Measurements from ENCODE around the gene GALM. TPM values are rescaled to one million over a fixed set of nuclear protein-coding genes. Genes with fewer than 3 reads are reported as not detected.
"Not testable (repeated sequence)": the region's sequence is repeated elsewhere in the genome, so short reads cannot be mapped to it uniquely, and the experiment has no call there.

The GALM gene
- total RNA-seq, 2 experiments from 2014 or later = 56.0 to 57.8 TPM

- H3K4me1 Mint-ChIP-seq = peaks cover 44% of the 10 kb centered on the region
- no peak for ATAC-seq
- H3K4me3 Mint-ChIP-seq = no peak overlapping the region
- peaks cover 4% of the 10 kb centered on the region for H3K36me3 Mint-ChIP-seq (ENCODE audit: low read depth)
- CTCF ChIA-PET = no interaction called here
- DNase-seq = no peak
- H3K9me3 Mint-ChIP-seq (ENCODE audit: low read depth) = no peaks in the 10 kb centered on the region
- no peak overlapping the region for H3K27ac Mint-ChIP-seq
- no peaks in the 10 kb centered on the region for H3K27me3 Mint-ChIP-seq
- intact Hi-C loops (cut with DNase I, micrococcal nuclease) = loop anchor here in 1 of 2 experiments (10.0 kb wide), 1 partner anchor 463 kb away; the partner anchor contains the start of gene SOS1
- POLR2A ChIA-PET = no interaction called here
These were observed 4.6 kb upstream of the GALM start for GRCh38 chr2:38661306-38661705.

GRCh38 chr2:38666556-38666910, 619 bp downstream of the GALM start:
- DNase-seq (peak; percentile 33), ATAC-seq (peak; percentile 16)
- H3K4me3 Mint-ChIP-seq = peak overlapping the region; percentile 89
- H3K27me3 Mint-ChIP-seq = no peaks in the 10 kb centered on the region
- intact Hi-C loops (cut with DNase I, micrococcal nuclease) = loop anchor here (2.0 to 10.0 kb wide), 6 partner anchors 16 to 462 kb away; partner anchors contain the start of genes ATL2 (in 1 of the 2) and SOS1 (in 1 of the 2)
- H3K4me1 Mint-ChIP-seq = peaks cover 72% of the 10 kb centered on the region
- H3K9me3 Mint-ChIP-seq (ENCODE audit: low read depth) = no peaks in the 10 kb centered on the region
- ChIA-PET POLR2A (interaction anchor here (0.6 to 2.5 kb wide), 10 partner anchors 14 to 85 kb away, joined by 3 to 34 read pairs (median 4); partner anchors contain the start of genes HNRNPLL and SRSF7), CTCF (interaction anchor here (0.7 to 4.1 kb wide), 17 partner anchors 14 to 115 kb away, joined by 3 to 29 read pairs (median 4); partner anchors contain the start of gene HNRNPLL)
- H3K27ac Mint-ChIP-seq = peak overlapping the region; percentile 99
- H3K36me3 Mint-ChIP-seq (ENCODE audit: low read depth) = peaks cover 28% of the 10 kb centered on the region

- peak overlapping the region; percentile 89 for H3K4me3 Mint-ChIP-seq
- ATAC-seq (no peak), DNase-seq (no peak)
- POLR2A ChIA-PET = interaction anchor here (0.5 to 2.5 kb wide), 4 partner anchors 15 to 112 kb away, joined by 3 to 34 read pairs (median 4); no protein-coding TSS in a partner anchor
- H3K27me3 Mint-ChIP-seq = no peaks in the 10 kb centered on the region
- H3K36me3 Mint-ChIP-seq (ENCODE audit: low read depth) = peaks cover 38% of the 10 kb centered on the region
- intact Hi-C loops (cut with DNase I, micrococcal nuclease) = loop anchor here in 1 of 2 experiments (10.0 kb wide), 1 partner anchor 457 kb away; the partner anchor contains the start of gene SOS1
- peak overlapping the region; percentile 99 for H3K27ac Mint-ChIP-seq
- CTCF ChIA-PET = interaction anchor here (1.5 to 4.1 kb wide), 7 partner anchors 14 to 89 kb away, joined by 4 to 29 read pairs (median 8); partner anchors contain the start of genes HNRNPLL and SRSF7
- peaks cover 79% of the 10 kb centered on the region for H3K4me1 Mint-ChIP-seq
- H3K9me3 Mint-ChIP-seq (ENCODE audit: low read depth) = no peaks in the 10 kb centered on the region
These were observed 2.2 kb downstream of the GALM start for GRCh38 chr2:38668092-38668491.

- H3K27me3 Mint-ChIP-seq = no peaks in the 10 kb centered on the region
- peak overlapping the region; percentile 65 for H3K27ac Mint-ChIP-seq
- ChIA-PET CTCF (interaction anchor here (1.2 to 3.0 kb wide), 3 partner anchors 13 to 87 kb away, joined by 3 to 11 read pairs (median 4); no protein-coding TSS in a partner anchor), POLR2A (interaction anchor here (2.5 kb wide), 1 partner anchor 16 kb away, joined by 34 read pairs; no protein-coding TSS in a partner anchor)
- DNase-seq (no peak), ATAC-seq (no peak)
- peaks cover 75% of the 10 kb centered on the region for H3K4me1 Mint-ChIP-seq
- peaks cover 40% of the 10 kb centered on the region for H3K36me3 Mint-ChIP-seq (ENCODE audit: low read depth)
- intact Hi-C loops (cut with DNase I, micrococcal nuclease) = loop anchor here in 1 of 2 experiments (10.0 kb wide), 1 partner anchor 456 kb away; the partner anchor contains the start of gene SOS1
- peak overlapping the region; percentile 53 for H3K4me3 Mint-ChIP-seq
- no peaks in the 10 kb centered on the region for H3K9me3 Mint-ChIP-seq (ENCODE audit: low read depth)
These were observed 3.0 kb downstream of the GALM start for GRCh38 chr2:38668779-38669479.

GRCh38 chr2:38671303-38671702, 5.4 kb downstream of the GALM start:
- CTCF ChIA-PET = interaction anchor here (1.0 to 3.2 kb wide), 6 partner anchors 11 to 90 kb away, joined by 3 to 19 read pairs (median 5); no protein-coding TSS in a partner anchor
- Mint-ChIP-seq H3K4me1 (peaks cover 65% of the 10 kb centered on the region), H3K27ac (peak overlapping the region; percentile 49), H3K9me3 (ENCODE audit: low read depth) (no peaks in the 10 kb centered on the region), H3K27me3 (no peaks in the 10 kb centered on the region), H3K4me3 (peak overlapping the region; percentile 56), H3K36me3 (ENCODE audit: low read depth) (peaks cover 49% of the 10 kb centered on the region)
- DNase-seq (no peak), ATAC-seq (no peak)
- intact Hi-C loops (cut with DNase I, micrococcal nuclease) = no loop called here
- POLR2A ChIA-PET = no interaction called here

GRCh38 chr2:38671946-38672345, 6.0 kb downstream of the GALM start:
- intact Hi-C loops (cut with DNase I, micrococcal nuclease) = no loop called here
- Mint-ChIP-seq H3K4me3 (no peak overlapping the region), H3K27me3 (no peaks in the 10 kb centered on the region)

GRCh38 chr2:38672445-38673391, 6.8 kb downstream of the GALM start:
- H3K4me3 Mint-ChIP-seq = no peak overlapping the region
- peak overlapping the region; percentile 59 for H3K27ac Mint-ChIP-seq
- intact Hi-C loops (cut with DNase I, micrococcal nuclease) = no loop called here
- no peaks in the 10 kb centered on the region for H3K27me3 Mint-ChIP-seq
- DNase-seq (no peak), ATAC-seq (no peak)
- peaks cover 59% of the 10 kb centered on the region for H3K36me3 Mint-ChIP-seq (ENCODE audit: low read depth)
- ChIA-PET POLR2A (interaction anchor here (0.6 kb wide), 1 partner anchor 7 kb away, joined by 3 read pairs; no protein-coding TSS in a partner anchor), CTCF (interaction anchor here (0.6 to 3.2 kb wide), 8 partner anchors 9 to 1295 kb away, joined by 3 to 19 read pairs (median 4); no protein-coding TSS in a partner anchor)
- peaks cover 65% of the 10 kb centered on the region for H3K4me1 Mint-ChIP-seq
- no peaks in the 10 kb centered on the region for H3K9me3 Mint-ChIP-seq (ENCODE audit: low read depth)

More at GRCh38 chr2:38671946-38672345, 6.0 kb downstream of the GALM start:
- Mint-ChIP-seq H3K4me1 (peaks cover 65% of the 10 kb centered on the region), H3K27ac (peak overlapping the region; percentile 59), H3K9me3 (ENCODE audit: low read depth) (no peaks in the 10 kb centered on the region), H3K36me3 (ENCODE audit: low read depth) (peaks cover 54% of the 10 kb centered on the region)
- ChIA-PET POLR2A (interaction anchor here (0.6 kb wide), 2 partner anchors 8 to 74 kb away, joined by 3 to 10 read pairs; no protein-coding TSS in a partner anchor), CTCF (interaction anchor here (0.6 to 3.2 kb wide), 9 partner anchors 10 to 90 kb away, joined by 3 to 19 read pairs (median 4); no protein-coding TSS in a partner anchor)
- no peak for DNase-seq
- ATAC-seq = no peak

GRCh38 chr2:38676681-38677080, 10.8 kb downstream of the GALM start:
- CTCF ChIA-PET = no interaction called here
- H3K36me3 Mint-ChIP-seq (ENCODE audit: low read depth) = peaks cover 65% of the 10 kb centered on the region

GRCh38 chr2:38680868-38681267, 15.0 kb downstream of the GALM start:
- H3K27ac Mint-ChIP-seq; H3K9me3 Mint-ChIP-seq (ENCODE audit: low read depth); H3K4me3 Mint-ChIP-seq; DNase-seq; H3K27me3 Mint-ChIP-seq; ATAC-seq: not testable (repeated sequence)
- ChIA-PET CTCF (interaction anchor here (0.7 to 4.0 kb wide), 9 partner anchors 10 to 118 kb away, joined by 3 to 27 read pairs (median 9); partner anchors contain the start of genes GALM and HNRNPLL), POLR2A (interaction anchor here (0.7 to 1.1 kb wide), 3 partner anchors 10 to 61 kb away, joined by 3 to 12 read pairs (median 3); no protein-coding TSS in a partner anchor)
- H3K4me1 Mint-ChIP-seq = peaks cover 56% of the 10 kb centered on the region
- intact Hi-C loops (cut with DNase I, micrococcal nuclease) = loop anchor here (5.0 kb wide), 1 partner anchor 41 kb away; no protein-coding TSS in a partner anchor
- peaks cover 83% of the 10 kb centered on the region for H3K36me3 Mint-ChIP-seq (ENCODE audit: low read depth)

More at GRCh38 chr2:38676681-38677080, 10.8 kb downstream of the GALM start:
- H3K27me3 Mint-ChIP-seq = no peaks in the 10 kb centered on the region
- no peak overlapping the region for H3K4me3 Mint-ChIP-seq
- DNase-seq (no peak), ATAC-seq (no peak)
- peak overlapping the region; percentile 11 for H3K27ac Mint-ChIP-seq
- H3K4me1 Mint-ChIP-seq = peaks cover 45% of the 10 kb centered on the region
- intact Hi-C loops (cut with DNase I, micrococcal nuclease) = no loop called here
- POLR2A ChIA-PET = interaction anchor here (0.5 to 0.6 kb wide), 2 partner anchors 75 to 95 kb away, joined by 3 read pairs; partner anchors contain the start of gene SRSF7
- H3K9me3 Mint-ChIP-seq (ENCODE audit: low read depth) = no peaks in the 10 kb centered on the region

GRCh38 chr2:38682008-38682575, 16.2 kb downstream of the GALM start:
- no peak for DNase-seq
- peak overlapping the region; percentile 45 for H3K4me3 Mint-ChIP-seq

More at GRCh38 chr2:38682008-38682575, 16.2 kb downstream of the GALM start:
- H3K4me1 Mint-ChIP-seq = peaks cover 52% of the 10 kb centered on the region
- H3K27me3 Mint-ChIP-seq = no peaks in the 10 kb centered on the region
- H3K36me3 Mint-ChIP-seq (ENCODE audit: low read depth) = peaks cover 81% of the 10 kb centered on the region
- intact Hi-C loops (cut with DNase I, micrococcal nuclease) = loop anchor here (1.0 to 5.0 kb wide), 4 partner anchors 15 to 79 kb away; partner anchors contain the start of gene GALM (in 1 of the 2)
- peak; percentile 83 for ATAC-seq
- H3K27ac Mint-ChIP-seq = peak overlapping the region; percentile 79
- H3K9me3 Mint-ChIP-seq (ENCODE audit: low read depth) = no peaks in the 10 kb centered on the region
- CTCF ChIA-PET = interaction anchor here (0.5 to 4.0 kb wide), 22 partner anchors 9 to 367 kb away, joined by 3 to 27 read pairs (median 4); partner anchors contain the start of genes GALM and HNRNPLL
- POLR2A ChIA-PET = interaction anchor here (0.7 to 1.9 kb wide), 5 partner anchors 9 to 128 kb away, joined by 3 to 13 read pairs (median 4); partner anchors contain the start of genes HNRNPLL and SRSF7

Data from activated CD4-positive, alpha-beta T cell treated with anti-CD3 and anti-CD28 coated beads for 36 hours (primary cell).